NK-92 (cell line): ENCODE data around the gene HACE1.

ENCODE experiments used
- DNase-seq: peaks from one replicate; lab custom pipeline; 2025; ENCODE audit not compliant: unreplicated experiment; lab: John Stamatoyannopoulos, UW

Gene HACE1

GRCh38 chr6:104689551-104690205 is 170.0 kb downstream of the HACE1 start:
- DNase-seq, result no peak

GRCh38 chr6:104688283-104688969 is 171.3 kb downstream of the HACE1 start:
- no peak for DNase-seq

- no peak for DNase-seq
Measured at GRCh38 chr6:104686550-104687175, 173.1 kb downstream of the HACE1 start.

DNA sequence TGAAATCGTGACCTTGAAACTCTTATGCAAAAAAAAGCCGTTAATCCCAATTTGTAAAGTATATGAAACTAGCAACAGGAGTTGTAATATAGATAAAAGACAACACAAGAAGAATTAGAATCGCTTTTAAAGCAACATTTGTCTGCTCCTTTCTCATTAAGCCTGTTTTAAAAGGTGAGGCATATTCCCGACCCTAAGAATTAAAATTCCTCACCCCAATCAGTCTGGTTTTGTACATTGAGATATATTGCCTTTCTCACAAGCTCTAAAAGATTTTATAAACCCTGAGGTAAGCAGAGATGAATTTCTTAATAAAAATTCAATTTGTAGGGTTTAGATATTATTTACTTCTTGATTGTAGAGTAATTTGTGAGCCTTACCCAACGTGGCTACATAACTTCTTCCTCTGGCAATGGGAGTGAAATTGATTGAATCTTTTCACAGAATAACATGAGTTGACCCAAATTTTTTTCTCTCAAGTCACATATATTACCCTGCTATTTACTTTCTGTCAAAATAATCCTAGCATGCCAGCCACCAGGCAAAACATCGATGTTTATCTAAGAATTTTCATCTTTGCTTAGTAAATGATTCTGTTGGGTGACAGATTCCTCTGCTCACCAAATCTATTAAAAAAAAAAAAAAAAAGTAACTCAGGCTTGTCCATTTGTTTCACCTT is 173.7 kb downstream of the HACE1 start:
- no peak for DNase-seq

GRCh38 chr6:104684911-104685415 is 174.8 kb downstream of the HACE1 start:
- DNase-seq, result no peak

DNA sequence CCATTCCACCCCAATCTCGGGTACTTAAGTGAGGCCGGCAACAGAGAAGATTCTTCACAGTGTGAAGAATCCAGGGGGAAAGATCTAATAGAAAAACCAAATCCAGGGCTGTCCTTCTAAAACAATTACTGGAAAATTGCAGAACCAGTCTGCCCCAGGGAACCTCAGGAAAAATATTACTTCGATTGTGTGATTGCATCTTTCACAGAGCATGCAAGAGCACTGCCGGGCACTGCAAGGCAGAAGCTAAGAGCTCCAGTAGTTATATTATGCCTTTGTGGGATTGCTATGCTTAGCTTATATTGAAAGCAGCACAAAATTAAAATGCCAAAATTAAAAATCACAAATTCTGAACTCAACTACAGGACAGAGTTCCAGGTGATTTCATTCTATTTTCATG is 175.9 kb downstream of the HACE1 start:
- no peak for DNase-seq

GRCh38 chr6:104682722-104683643 is 176.7 kb downstream of the HACE1 start:
- no peak for DNase-seq

GRCh38 chr6:104680539-104680938 is 179.2 kb downstream of the HACE1 start:
- no peak for DNase-seq

GRCh38 chr6:104679971-104680370 is 179.7 kb downstream of the HACE1 start:
- DNase-seq, result no peak
